Measurements from ENCODE around the gene ELOVL2.

DNA sequence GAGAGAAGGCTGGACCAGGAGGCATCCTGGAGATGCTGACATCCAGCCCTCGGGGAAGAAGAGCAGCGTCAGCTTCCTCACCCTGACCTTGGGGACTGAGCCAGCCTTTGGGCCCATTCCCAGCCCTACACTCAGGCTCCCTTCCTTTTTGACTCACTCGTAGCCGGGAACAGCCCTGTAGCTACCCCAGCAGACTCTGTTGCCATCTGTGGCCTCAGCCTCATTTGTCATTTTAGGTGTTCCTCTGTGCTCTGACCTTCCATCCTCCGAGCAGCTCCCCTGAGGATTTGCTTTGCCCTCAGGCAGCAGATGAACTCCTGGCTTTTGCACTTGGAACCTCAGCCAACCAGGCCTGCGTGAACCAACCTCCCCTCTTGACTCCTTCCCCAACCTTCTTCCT is 67.5 kb downstream of the ELOVL2 start:
- TF ChIP-seq CTCF (conservative IDR thresholded peaks at IDR 0.05; ENCODE audit: low read length) (no peak), EZH2phosphoT487 (IDR thresholded peaks at IDR 0.05; ENCODE audit: borderline replicate concordance) (no peak)
